Measurements from ENCODE around the gene TOGARAM2.

- no peak for TF ChIP-seq POLR2A (IDR thresholded peaks at IDR 0.05; ENCODE audit: low read depth, low read length)
- no peak for TF ChIP-seq POLR2AphosphoS5 (IDR thresholded peaks at IDR 0.05; ENCODE audit: low read depth, low read length)
- no peak for TF ChIP-seq SPI1 (IDR thresholded peaks at IDR 0.05; ENCODE audit: low read depth, low read length)
- no peak for TF ChIP-seq POU2F2 (IDR thresholded peaks at IDR 0.05; ENCODE audit: low read depth, low read length)
Observed at GRCh38 chr2:28962505-28962904, 18.6 kb upstream of the TOGARAM2 start.

Measured in GM12891 (cell line).